OCI-LY7 (cell line): ENCODE measurements around the gene NOS3. TPM values are rescaled to one million over a fixed set of nuclear protein-coding genes. Genes with fewer than 3 reads are reported as not detected.

Experiments
- BruUV-seq: library from RNA; stranded (reverse); fragments of 400-500 nt; replicated peaks from 2 replicates; lab custom pipeline; 2021; lab: Mats Ljungman, UMichigan
- CTCF ChIA-PET: fragments of 300-600 bp; sonication (Branson Sonifier 250); formaldehyde crosslinking; loops from one replicate; lab custom pipeline; 2022; ENCODE audit warnings: antibody characterized with exemption; ENCODE audit not compliant: unreplicated experiment; lab: Charles Lee
- POLR2A ChIA-PET: fragments of 300-600 bp; sonication (Branson Sonifier 250); formaldehyde crosslinking; loops from one replicate; lab custom pipeline; 2022; ENCODE audit warnings: antibody characterized with exemption; lab: Charles Lee
- DNase-seq: peaks from one replicate; pipeline ENCODE4 v3.0.0-alpha.2; 2015; ENCODE audit warnings: low spot score
- H2AFZ ChIP-seq: fragments of 200-600 bp; sonication (generic), shearing (Covaris generic); 2 replicates; pipeline ENCODE4 v1.6.1; 2014; ENCODE audit warnings: mild to moderate bottlenecking, antibody characterized with exemption, low read length, moderate library complexity
- H3K27ac ChIP-seq: fragments of 200-600 bp; sonication (generic); 2 replicates; pipeline ENCODE4 v1.5.1; 2014; ENCODE audit warnings: mixed run types, low read depth, mild to moderate bottlenecking, moderate library complexity, low read length, inconsistent platforms; ENCODE audit not compliant: poor library complexity, severe bottlenecking
- H3K36me3 ChIP-seq: fragments of 200-600 bp; sonication (generic); 2 replicates; pipeline ENCODE4 v1.6.1; 2014; ENCODE audit warnings: mild to moderate bottlenecking, antibody characterized with exemption, low read length, moderate library complexity, mixed read lengths; ENCODE audit not compliant: insufficient read depth
- H3K4me1 ChIP-seq: fragments of 200-600 bp; sonication (generic); 2 replicates; pipeline ENCODE4 v1.5.1; 2014; ENCODE audit warnings: mild to moderate bottlenecking, low read length; ENCODE audit not compliant: insufficient read depth, poor library complexity, severe bottlenecking
- H3K4me2 ChIP-seq: fragments of 200-600 bp; sonication (generic); 2 replicates; pipeline ENCODE4 v1.6.1; 2014; ENCODE audit warnings: mild to moderate bottlenecking, low read length
- H3K4me3 ChIP-seq: fragments of 200-600 bp; sonication (generic); 2 replicates; pipeline ENCODE4 v1.5.1; 2014; ENCODE audit warnings: mild to moderate bottlenecking, low read depth, low read length; ENCODE audit not compliant: poor library complexity, severe bottlenecking
- H3K79me2 ChIP-seq: fragments of 200-600 bp; sonication (generic); 2 replicates; pipeline ENCODE4 v1.6.1; 2016; ENCODE audit warnings: low read depth, mild to moderate bottlenecking, low read length, moderate library complexity, mixed read lengths; ENCODE audit not compliant: insufficient read depth
- H3K9me2 ChIP-seq: fragments of 200-600 bp; sonication (generic); 2 replicates; pipeline ENCODE4 v1.6.1; 2016; ENCODE audit warnings: mild to moderate bottlenecking, low read length, mixed read lengths; ENCODE audit not compliant: insufficient read depth
- H3K9me3 ChIP-seq: fragments of 200-600 bp; sonication (generic); 2 replicates; pipeline ENCODE4 v1.6.1; 2014; ENCODE audit warnings: mild to moderate bottlenecking, mixed run types, low read length, mixed read lengths
- H4K20me1 ChIP-seq: fragments of 200-600 bp; sonication (generic); 2 replicates; pipeline ENCODE4 v1.6.1; 2014; ENCODE audit warnings: mild to moderate bottlenecking, antibody characterized with exemption, low read length, moderate library complexity, mixed read lengths; ENCODE audit not compliant: insufficient read depth
- EZH2phosphoT487 ChIP-seq: fragments of 200-600 bp; sonication (generic); IDR thresholded peaks from 2 replicates; pipeline ENCODE4 v1.6.1; 2018; ENCODE audit warnings: low read depth, borderline replicate concordance, mild to moderate bottlenecking, mixed run types, antibody characterized with exemption, low read length, moderate library complexity, mixed read lengths
- intact Hi-C: fragments of 100-400 bp; cut with micrococcal nuclease; formaldehyde crosslinking; loops from one replicate; pipeline ENCODE4 v1.10.0; 2022; ENCODE audit not compliant: unreplicated experiment
- total RNA-seq, 2 experiments: library from RNA; depleted of rRNA in 1 of 2; stranded (reverse); fragments of >200 nt in 1 of 2; shearing (Covaris generic) in 1 of 2; gene quantifications; 2 replicates each; pipeline ENCODE4 v1.2.3, GENCODE V29; 2014 to 2022
- TF ChIP-seq, protein P1 (sequence below): fragments of 200-600 bp; sonication (generic); conservative IDR thresholded peaks from 2 replicates; pipeline ENCODE4 v1.5.1; 2014; ENCODE audit warnings: mild to moderate bottlenecking, antibody characterized with exemption, low read length, moderate library complexity, mixed read lengths

The NOS3 gene
- total RNA-seq, 2 experiments from 2014 or later, result 0.78 to 0.82 TPM

DNA sequence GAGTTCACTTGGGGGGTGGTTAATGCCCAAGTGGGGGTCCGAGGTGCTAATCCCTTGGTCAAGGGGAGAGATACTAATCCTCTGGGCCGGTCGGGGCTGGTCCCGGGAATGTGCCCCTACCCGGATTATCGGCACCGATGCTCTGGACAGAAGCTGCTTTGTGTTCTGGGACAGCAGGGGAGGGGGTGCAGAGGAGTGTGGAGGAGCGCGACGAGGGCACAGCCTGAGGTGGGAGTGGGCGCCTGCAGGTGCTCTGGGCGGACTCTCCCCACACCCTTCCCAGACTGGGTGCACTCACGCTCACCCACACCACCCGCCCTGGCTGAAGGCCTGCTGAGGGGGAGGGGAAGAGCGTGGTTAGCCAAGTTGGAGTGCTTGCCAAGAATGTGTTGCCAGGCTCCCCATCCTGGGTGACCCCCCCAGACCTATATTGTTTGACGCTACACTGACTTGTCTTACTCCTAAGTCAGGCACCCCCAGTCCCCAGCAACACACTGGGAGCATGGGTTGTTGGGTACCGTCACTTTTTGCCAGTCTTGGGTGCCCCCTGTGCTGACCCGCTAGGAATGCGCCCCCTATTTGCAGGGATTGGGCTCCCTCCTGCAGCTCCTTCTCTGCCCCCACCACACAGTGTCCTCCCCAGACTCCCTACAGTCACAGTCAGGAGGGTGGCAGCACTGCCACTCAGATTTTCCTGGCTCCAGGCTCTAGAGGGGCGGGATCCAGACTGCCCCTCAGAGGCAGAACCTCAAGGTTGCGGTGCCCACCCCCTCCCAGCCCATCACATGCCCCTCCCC, 69.8 kb downstream of the NOS3 start:
- Histone ChIP-seq H3K4me3 (peak overlapping the region; percentile 98), H3K79me2 (peaks cover 14% of the 10 kb centered on the region; the same call in 1 of the 2 replicates), H3K4me2 (peak overlapping the region; percentile 98), H2AFZ (peak overlapping the region; percentile 87; the same call in 1 of the 2 replicates), H3K36me3 (peaks cover 22% of the 10 kb centered on the region), H3K4me1 (peaks cover 33% of the 10 kb centered on the region), H3K9me2 (no peaks in the 10 kb centered on the region), H3K9me3 (no peaks in the 10 kb centered on the region), H3K27ac (peak overlapping the region; percentile 70), H4K20me1 (no peaks in the 10 kb centered on the region)
- no TSS peak for BruUV-seq
- TF ChIP-seq, protein P1, sequence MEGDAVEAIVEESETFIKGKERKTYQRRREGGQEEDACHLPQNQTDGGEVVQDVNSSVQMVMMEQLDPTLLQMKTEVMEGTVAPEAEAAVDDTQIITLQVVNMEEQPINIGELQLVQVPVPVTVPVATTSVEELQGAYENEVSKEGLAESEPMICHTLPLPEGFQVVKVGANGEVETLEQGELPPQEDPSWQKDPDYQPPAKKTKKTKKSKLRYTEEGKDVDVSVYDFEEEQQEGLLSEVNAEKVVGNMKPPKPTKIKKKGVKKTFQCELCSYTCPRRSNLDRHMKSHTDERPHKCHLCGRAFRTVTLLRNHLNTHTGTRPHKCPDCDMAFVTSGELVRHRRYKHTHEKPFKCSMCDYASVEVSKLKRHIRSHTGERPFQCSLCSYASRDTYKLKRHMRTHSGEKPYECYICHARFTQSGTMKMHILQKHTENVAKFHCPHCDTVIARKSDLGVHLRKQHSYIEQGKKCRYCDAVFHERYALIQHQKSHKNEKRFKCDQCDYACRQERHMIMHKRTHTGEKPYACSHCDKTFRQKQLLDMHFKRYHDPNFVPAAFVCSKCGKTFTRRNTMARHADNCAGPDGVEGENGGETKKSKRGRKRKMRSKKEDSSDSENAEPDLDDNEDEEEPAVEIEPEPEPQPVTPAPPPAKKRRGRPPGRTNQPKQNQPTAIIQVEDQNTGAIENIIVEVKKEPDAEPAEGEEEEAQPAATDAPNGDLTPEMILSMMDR, result peak; percentile 68
- no peak for TF ChIP-seq EZH2phosphoT487
- peak; percentile 26 for DNase-seq
- intact Hi-C loops, result no loop called here
- ChIA-PET POLR2A (interaction anchor here (0.9 kb wide), 2 partner anchors 24 to 32 kb away, joined by 3 read pairs; partner anchors contain the start of gene ABCB8), CTCF (interaction anchor here (0.6 kb wide), 2 partner anchors 28 to 52 kb away, joined by 3 to 5 read pairs; no protein-coding TSS in a partner anchor)

DNA sequence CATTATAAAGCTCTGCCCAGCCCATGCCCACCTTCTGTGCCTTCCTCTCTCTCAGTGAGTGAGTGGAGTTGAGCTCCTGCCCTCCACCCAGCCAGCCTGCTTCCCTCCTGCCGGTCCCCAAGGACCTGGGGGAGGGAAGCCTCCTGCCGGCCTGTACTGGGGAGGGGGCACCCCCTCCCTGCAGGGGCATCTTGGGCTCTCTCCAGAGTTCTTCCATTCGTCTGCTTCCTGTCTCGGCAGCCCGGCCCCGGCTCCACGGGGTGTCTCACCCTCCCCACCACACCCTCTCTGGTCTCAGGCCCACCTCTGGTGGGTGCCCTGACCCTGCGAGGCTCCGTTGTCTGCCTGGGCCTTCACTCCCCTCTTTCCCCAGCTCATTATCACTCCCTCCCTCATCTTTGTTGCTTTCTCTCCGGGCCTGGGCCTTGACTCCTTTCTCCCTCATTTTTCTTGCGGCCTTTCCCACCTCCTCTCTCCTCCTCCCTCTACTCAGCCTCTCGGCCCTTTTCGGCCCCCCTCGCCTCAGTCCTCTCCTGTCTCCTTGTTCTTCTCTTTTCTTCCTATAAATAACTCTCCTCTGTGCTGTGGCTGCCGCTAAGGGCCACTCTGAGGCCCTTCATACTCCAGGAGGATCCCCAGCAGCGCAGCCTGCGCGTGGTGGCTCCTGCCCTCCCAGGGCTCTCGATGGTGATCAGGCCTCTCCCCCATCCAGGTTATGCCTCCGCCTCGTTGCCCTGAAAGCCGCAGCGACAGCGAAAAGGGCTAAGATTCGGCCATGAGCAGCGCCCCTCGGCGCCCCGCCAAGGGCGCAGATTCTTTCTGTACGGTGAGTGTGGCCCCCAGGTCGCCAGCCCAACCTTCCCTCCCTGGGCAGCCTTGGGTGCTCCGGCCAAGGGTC, 70.6 kb downstream of the NOS3 start:
- peak overlapping the region; percentile 98 for H3K4me3 ChIP-seq
- H3K9me2 ChIP-seq, result no peaks in the 10 kb centered on the region
- peaks cover 23% of the 10 kb centered on the region for H3K36me3 ChIP-seq
- no peak for TF ChIP-seq EZH2phosphoT487
- TF ChIP-seq, protein P1, result no peak
- BruUV-seq, result no TSS peak
- H4K20me1 ChIP-seq, result no peaks in the 10 kb centered on the region
- H3K79me2 ChIP-seq, result peaks cover 14% of the 10 kb centered on the region; the same call in 1 of the 2 replicates
- peaks cover 33% of the 10 kb centered on the region for H3K4me1 ChIP-seq
- peak overlapping the region; percentile 98 for H3K4me2 ChIP-seq
- H2AFZ ChIP-seq, result no peak overlapping the region
- ChIA-PET CTCF (no interaction called here), POLR2A (interaction anchor here (0.9 kb wide), 1 partner anchor 33 kb away, joined by 3 read pairs; the partner anchor contains the start of gene ABCB8)
- intact Hi-C loops, result no loop called here
- H3K27ac ChIP-seq, result no peak overlapping the region
- H3K9me3 ChIP-seq, result no peaks in the 10 kb centered on the region
- DNase-seq, result no peak
